ENCODE measurements around the gene RBM33. TPM values are rescaled to one million over a fixed set of nuclear protein-coding genes. Genes with fewer than 3 reads are reported as not detected.

RBM33 gene
- polyA plus RNA-seq, 4 donors: 26.5 to 37.6 (median 31.6) TPM

GRCh38 chr7:155739538-155740143, 95.2 kb downstream of the RBM33 start:
- no peak for DNase-seq (ENCODE audit: low read depth in 4 of 4, low spot score in 3 of 4)

- no peak for DNase-seq (ENCODE audit: low read depth in 4 of 4, low spot score in 3 of 4)
Measured at GRCh38 chr7:155741082-155741481, 96.6 kb downstream of the RBM33 start.

- no peak for DNase-seq (ENCODE audit: low read depth in 4 of 4, low spot score in 3 of 4)
Measured at GRCh38 chr7:155741805-155742204, 97.3 kb downstream of the RBM33 start.

- no peak for DNase-seq (ENCODE audit: low read depth in 4 of 4, low spot score in 3 of 4)
Measured at GRCh38 chr7:155743177-155743576, 98.7 kb downstream of the RBM33 start.

DNA sequence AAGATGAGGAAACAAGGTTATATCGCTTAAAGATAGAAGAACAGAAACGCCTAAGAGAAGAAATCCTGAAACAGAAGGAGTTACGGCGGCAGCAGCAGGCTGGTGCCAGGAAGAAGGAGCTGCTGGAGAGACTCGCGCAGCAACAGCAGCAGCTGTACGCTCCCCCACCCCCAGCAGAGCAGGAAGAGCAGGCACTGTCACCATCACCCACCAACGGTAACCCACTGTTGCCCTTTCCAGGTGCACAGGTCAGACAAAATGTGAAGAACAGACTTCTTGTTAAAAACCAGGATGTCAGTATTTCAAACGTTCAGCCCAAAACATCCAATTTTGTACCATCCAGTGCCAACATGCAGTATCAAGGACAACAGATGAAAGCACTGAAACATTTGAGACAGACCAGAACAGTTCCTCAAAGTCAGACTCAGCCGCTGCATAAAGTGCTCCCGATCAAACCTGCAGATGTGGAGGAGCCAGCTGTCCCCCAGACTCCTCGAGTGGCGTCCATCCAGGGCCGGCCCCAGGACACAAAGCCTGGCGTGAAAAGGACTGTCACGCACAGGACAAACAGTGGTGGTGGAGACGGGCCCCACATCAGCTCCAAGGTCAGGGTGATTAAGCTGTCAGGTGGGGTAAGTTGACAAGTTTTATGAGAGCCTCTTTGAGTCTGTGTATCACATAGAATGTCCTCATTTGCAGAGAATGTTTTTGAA, 100.7 kb downstream of the RBM33 start:
- no peak for DNase-seq (ENCODE audit: low read depth in 4 of 4, low spot score in 3 of 4)

- DNase-seq (ENCODE audit: low read depth in 4 of 4, low spot score in 3 of 4): no peak
Measured at GRCh38 chr7:155745737-155746136, 101.3 kb downstream of the RBM33 start.

GRCh38 chr7:155746188-155746587, 101.7 kb downstream of the RBM33 start:
- no peak for DNase-seq (ENCODE audit: low read depth in 4 of 4, low spot score in 3 of 4)

DNA sequence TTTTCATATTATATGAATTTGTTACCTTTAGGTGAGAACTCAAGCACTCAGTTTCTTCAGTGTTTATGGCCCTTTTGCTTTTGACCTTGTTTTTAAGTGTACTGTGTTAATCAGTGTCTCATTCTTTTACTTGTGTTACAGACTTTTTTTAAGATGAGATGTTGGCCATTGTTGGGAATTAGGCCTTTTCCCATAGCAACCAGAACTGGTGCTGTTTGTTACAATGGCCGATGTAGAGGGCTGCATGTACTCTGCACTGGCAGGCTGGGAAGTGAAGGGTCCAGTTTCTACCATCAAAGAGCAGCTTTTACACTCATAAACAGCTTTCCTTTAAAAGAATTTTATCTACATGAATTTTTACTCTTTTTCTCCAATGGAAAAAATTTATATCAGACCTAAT, 102.7 kb downstream of the RBM33 start:
- no peak for DNase-seq (ENCODE audit: low read depth in 4 of 4, low spot score in 3 of 4)

GRCh38 chr7:155749578-155749977, 105.1 kb downstream of the RBM33 start:
- no peak for DNase-seq (ENCODE audit: low read depth in 4 of 4, low spot score in 3 of 4)

GRCh38 chr7:155750255-155751125, 106.0 kb downstream of the RBM33 start:
- DNase-seq (ENCODE audit: low read depth in 4 of 4, low spot score in 3 of 4): no peak

- no peak for DNase-seq (ENCODE audit: low read depth in 4 of 4, low spot score in 3 of 4)
Measured at GRCh38 chr7:155751409-155751808, 106.9 kb downstream of the RBM33 start.

- no peak for DNase-seq (ENCODE audit: low read depth in 4 of 4, low spot score in 3 of 4)
Measured at GRCh38 chr7:155752756-155753445, 108.4 kb downstream of the RBM33 start.

- no peak for DNase-seq (ENCODE audit: low read depth in 4 of 4, low spot score in 3 of 4)
Measured at GRCh38 chr7:155753446-155753965, 109.0 kb downstream of the RBM33 start.

DNA sequence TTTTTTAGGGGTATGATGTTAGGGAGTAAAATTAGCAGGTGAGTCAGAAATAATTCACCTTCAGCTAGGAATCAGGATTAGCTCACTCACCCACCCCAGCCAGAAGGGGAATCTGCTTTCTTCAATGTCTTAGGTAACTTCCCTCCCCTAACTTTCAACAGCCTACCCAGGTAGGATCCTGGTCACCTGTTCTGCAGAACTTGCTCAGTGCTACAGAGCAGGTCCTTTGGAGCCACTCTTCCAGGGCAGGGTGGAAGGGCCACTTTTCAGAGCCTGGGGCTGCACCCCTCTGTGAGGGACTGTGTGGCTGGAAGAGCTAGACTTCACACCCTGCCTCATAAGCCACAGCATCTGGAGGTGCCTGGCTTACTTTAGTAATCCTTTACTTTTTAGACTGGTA, 109.7 kb downstream of the RBM33 start:
- DNase-seq (ENCODE audit: low read depth in 4 of 4, low spot score in 3 of 4): no peak

DNA sequence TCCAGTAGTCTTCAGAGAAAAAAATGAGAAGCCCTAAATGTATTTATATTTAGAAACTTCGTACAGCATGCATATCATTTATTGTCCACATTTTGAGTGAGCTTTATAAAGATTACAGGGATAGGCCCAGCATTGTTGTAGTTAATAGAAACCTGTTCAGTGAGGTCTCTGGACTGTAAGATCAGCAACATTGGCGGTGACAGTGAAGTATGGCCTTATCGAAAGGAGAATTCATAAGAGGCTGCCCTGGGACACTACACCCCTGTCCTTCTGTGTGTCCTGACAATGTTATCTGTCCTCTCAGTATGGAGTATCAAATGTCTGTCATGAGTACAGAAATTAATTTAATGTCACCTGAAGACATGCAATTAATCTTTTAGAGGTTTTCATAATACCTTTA, 110.6 kb downstream of the RBM33 start:
- DNase-seq (ENCODE audit: low read depth in 4 of 4, low spot score in 3 of 4): no peak

DNA sequence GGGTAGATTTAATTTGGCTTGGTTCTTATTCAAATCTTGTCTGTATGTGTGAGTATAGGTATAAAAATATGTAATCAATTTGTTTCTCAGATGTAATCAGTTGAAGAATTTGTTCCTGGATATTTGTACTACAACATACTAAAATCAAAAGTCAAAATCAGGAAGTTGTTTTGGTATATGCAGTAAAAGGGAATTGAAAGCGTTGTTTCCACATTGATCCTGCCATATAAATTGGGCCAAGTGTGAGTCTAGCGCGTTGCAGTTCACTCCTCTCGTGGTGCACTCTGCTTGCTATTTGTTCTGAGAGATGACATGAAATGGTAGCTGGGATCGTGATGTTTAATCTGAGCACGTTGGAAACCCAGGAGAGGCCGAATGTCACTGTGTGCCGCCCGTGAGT, 111.9 kb downstream of the RBM33 start:
- no peak for DNase-seq (ENCODE audit: low read depth in 4 of 4, low spot score in 3 of 4)

GRCh38 chr7:155758348-155758747, 113.9 kb downstream of the RBM33 start:
- DNase-seq (ENCODE audit: low read depth in 4 of 4, low spot score in 3 of 4): no peak

DNA sequence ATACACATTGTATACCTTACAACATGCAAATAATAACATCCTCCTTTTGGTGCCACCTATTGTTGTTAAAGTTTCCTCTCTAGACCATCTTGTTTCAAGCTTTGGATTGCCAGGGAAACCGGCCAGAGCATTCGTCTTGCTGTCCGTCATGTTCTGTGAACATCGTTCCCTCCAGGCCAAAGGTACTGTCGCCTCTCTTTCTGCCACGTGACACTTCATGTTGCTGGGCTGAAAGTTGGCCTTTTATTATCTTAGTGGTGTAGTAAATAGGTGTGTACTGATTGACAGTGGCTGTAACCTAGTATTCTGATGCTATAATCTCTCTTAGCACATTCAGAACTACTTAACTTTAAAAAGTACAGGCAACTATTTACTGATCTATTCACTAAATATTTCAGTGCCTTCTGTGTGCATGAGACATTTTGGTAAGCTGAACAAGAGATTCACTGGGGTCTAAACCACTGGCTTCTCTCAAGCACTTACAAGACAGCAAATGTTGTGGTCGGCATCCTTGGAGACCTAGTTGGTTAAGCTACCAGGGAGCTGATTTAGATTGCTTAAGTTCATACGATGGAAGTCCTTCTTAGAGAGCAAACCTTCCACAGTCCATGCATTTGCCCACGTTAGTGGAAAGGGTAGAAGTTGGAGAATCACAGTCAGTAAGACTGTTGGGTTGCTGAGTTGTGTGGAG, 115.4 kb downstream of the RBM33 start:
- DNase-seq (ENCODE audit: low read depth in 4 of 4, low spot score in 3 of 4): no peak

- no peak for DNase-seq (ENCODE audit: low read depth in 4 of 4, low spot score in 3 of 4)
Measured at GRCh38 chr7:155761162-155761561, 116.7 kb downstream of the RBM33 start.

DNA sequence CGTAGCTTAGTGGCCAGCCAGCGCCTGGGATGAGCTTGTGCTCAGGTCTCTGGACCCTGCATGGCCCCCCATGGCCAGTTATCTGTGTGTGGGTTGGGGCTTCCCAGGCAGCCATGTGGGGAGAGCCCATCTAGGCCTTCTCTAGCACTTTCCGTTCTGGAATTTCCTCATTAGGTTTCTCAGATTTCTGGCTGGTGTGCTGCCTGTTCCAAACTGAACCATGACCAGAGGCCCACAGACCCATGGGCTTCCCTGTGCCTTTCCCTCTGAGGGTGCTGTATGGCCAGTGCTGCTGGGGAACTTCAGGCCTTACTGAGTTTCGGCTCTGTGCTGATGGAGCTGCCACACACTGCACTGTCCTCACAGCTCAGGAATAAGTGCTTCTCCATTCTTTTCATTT, 117.6 kb downstream of the RBM33 start:
- no peak for DNase-seq (ENCODE audit: low read depth in 4 of 4, low spot score in 3 of 4)

Data from right renal pelvis (tissue), 4 donors.